Measurements from ENCODE around the gene UGT1A3. TPM values are rescaled to one million over a fixed set of nuclear protein-coding genes. Genes with fewer than 3 reads are reported as not detected.

Gene UGT1A3
- total RNA-seq, 4 donors from 2014 or later, result 0.67 to 1.0 TPM; not detected in 2

DNA sequence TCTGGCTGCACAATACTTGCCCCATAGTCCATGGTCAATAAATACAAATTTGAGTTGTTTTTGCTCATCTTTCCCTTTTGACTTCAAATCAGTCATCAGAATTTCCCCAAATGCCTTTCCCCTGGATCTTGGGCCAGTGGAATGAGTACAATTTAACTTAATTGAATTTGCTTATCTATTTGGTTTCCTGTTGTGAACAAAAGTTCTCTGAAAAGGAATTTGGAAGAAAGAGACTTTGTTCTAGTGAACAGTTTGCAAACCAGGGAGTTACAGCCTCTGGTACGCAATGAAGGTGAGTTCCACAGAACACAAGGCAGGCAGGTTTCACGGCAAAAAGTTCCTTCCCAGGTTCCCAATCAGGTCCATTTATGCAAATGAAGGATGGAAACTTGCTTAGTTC, 30.0 kb downstream of the UGT1A3 start:
- Histone ChIP-seq H3K9me3 (no peaks in the 10 kb centered on the region), H3K27ac (no peak overlapping the region), H3K4me3 (replicated peaks in 1 of 3) (no peak overlapping the region), H3K36me3 (no peaks in the 10 kb centered on the region), H3K27me3 (no peaks in the 10 kb centered on the region), H3K4me1 (no peaks in the 10 kb centered on the region)
- no peak for DNase-seq
- 92 to 95% methylated on average over 2 of the region's 2 CpGs for WGBS, 2 donors
- TF ChIP-seq, protein P1, sequence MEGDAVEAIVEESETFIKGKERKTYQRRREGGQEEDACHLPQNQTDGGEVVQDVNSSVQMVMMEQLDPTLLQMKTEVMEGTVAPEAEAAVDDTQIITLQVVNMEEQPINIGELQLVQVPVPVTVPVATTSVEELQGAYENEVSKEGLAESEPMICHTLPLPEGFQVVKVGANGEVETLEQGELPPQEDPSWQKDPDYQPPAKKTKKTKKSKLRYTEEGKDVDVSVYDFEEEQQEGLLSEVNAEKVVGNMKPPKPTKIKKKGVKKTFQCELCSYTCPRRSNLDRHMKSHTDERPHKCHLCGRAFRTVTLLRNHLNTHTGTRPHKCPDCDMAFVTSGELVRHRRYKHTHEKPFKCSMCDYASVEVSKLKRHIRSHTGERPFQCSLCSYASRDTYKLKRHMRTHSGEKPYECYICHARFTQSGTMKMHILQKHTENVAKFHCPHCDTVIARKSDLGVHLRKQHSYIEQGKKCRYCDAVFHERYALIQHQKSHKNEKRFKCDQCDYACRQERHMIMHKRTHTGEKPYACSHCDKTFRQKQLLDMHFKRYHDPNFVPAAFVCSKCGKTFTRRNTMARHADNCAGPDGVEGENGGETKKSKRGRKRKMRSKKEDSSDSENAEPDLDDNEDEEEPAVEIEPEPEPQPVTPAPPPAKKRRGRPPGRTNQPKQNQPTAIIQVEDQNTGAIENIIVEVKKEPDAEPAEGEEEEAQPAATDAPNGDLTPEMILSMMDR (IDR thresholded peaks at IDR 0.05), result no peak
- TF ChIP-seq POLR2A (IDR thresholded peaks at IDR 0.05), result no peak
- intact Hi-C loops (cut with DNase I), result no loop called here

DNA sequence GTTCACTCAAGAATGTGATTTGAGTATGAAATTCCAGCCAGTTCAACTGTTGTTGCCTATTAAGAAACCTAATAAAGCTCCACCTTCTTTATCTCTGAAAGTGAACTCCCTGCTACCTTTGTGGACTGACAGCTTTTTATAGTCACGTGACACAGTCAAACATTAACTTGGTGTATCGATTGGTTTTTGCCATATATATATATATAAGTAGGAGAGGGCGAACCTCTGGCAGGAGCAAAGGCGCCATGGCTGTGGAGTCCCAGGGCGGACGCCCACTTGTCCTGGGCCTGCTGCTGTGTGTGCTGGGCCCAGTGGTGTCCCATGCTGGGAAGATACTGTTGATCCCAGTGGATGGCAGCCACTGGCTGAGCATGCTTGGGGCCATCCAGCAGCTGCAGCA, 31.2 kb downstream of the UGT1A3 start, which contains the start of gene UGT1A1:
TSS of gene UGT1A1 (plus strand) at position 228 of the 400 bp plus-strand sequence. CDS start at position 246, 18 bp downstream.
- 92 to 97% methylated on average over 6 of the region's 6 CpGs for WGBS, 2 donors
- Histone ChIP-seq H3K27me3 (no peaks in the 10 kb centered on the region), H3K4me3 (replicated peaks in 1 of 3) (no peak within 1 kb of the TSS), H3K9me3 (no peaks in the 10 kb centered on the region), H3K27ac (no peak within 1 kb of the TSS), H3K36me3 (no peaks in the 10 kb centered on the region), H3K4me1 (no peaks in the 10 kb centered on the region)
- DNase-seq, result no peak
- TF ChIP-seq, protein P1 (IDR thresholded peaks at IDR 0.05), result no peak
- no peak for TF ChIP-seq POLR2A (IDR thresholded peaks at IDR 0.05)
- intact Hi-C loops (cut with DNase I), result no loop called here

DNA sequence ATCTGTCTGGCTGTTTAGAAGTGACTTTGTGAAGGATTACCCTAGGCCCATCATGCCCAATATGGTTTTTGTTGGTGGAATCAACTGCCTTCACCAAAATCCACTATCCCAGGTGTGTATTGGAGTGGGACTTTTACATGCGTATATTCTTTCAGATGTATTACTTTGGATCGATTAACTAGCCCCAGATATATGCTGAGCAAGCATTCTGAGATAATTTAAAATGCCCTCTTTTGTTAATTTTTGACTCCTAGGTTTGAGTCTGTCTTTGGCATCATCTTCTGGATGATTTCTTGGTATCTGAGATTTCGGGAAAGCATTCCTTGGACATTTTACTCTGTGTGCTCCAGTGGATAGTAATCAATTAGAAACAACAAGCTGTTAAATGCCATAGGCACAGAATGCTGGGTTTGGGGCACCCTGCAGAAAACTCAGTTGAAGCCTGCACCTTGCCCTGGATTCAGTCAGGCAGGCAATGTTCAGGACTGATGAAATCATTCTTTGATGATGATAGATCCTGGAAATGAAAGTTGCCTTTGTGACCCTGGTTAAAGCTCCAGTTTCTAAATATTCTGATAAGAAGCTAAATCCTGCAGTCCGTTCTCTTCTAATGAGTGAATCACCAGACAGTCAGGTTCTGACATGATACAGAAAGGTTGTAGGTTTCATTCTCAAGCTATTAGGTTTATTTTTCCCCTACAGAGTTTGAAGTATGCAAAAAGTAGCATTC, 32.4 kb downstream of the UGT1A3 start:
- Histone ChIP-seq H3K4me1 (no peaks in the 10 kb centered on the region), H3K9me3 (no peaks in the 10 kb centered on the region), H3K4me3 (replicated peaks in 1 of 3) (no peak overlapping the region), H3K36me3 (no peaks in the 10 kb centered on the region), H3K27me3 (no peaks in the 10 kb centered on the region), H3K27ac (no peak overlapping the region)
- TF ChIP-seq, protein P1 (IDR thresholded peaks at IDR 0.05), result no peak
- TF ChIP-seq POLR2A (IDR thresholded peaks at IDR 0.05), result no peak
- intact Hi-C loops (cut with DNase I), result no loop called here
- 90 to 96% methylated on average over 4 of the region's 4 CpGs for WGBS, 2 donors
- no peak for DNase-seq

DNA sequence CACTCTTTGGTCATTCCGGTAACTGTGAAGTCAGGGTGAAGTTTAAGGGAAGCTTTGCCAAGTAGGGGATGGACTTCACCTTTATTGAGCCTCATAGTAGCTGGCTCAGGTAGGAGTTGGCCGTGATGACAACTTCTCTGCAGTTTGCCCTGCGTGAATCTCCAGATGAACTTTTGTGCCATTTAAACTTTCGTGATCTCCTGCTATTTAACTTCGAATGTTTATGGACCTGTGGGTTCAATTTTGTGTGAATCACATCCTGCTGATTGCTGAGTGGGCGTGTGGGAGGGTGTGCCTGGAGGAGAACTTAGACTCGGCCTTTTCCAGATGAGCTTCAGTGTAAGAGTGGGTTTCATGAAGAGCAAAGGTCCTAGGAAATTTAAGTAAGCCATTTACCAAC, 35.4 kb downstream of the UGT1A3 start:
- TF ChIP-seq, protein P1 (IDR thresholded peaks at IDR 0.05), result no peak
- TF ChIP-seq POLR2A (IDR thresholded peaks at IDR 0.05), result no peak
- Histone ChIP-seq H3K9me3 (no peaks in the 10 kb centered on the region), H3K27ac (no peak overlapping the region), H3K4me1 (no peaks in the 10 kb centered on the region), H3K36me3 (no peaks in the 10 kb centered on the region), H3K4me3 (replicated peaks in 1 of 3) (no peak overlapping the region), H3K27me3 (no peaks in the 10 kb centered on the region)
- no peak for DNase-seq
- WGBS, 2 donors, result 80 to 88% methylated on average over 7 of the region's 7 CpGs
- intact Hi-C loops (cut with DNase I), result no loop called here

DNA sequence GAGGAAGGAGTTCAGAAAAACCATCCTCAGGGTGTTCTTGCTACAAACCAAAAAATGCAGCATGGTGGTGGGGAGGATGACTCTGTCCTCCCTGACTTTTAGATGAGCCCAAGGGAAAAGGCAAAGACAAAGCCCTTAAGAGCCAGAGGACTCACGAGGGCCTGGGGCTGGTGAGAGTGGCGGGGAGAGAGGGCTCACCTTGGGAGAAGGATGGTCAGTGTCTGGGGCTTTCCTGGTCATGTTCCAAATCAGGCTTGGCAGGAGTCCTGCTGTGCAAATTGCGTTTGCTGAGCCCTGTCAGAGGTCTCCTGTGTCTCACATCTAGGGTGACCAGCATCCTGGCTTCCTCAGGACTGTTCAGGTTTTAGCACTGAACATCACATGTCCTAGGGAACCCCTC, 35.9 kb downstream of the UGT1A3 start:
- H3K36me3 ChIP-seq, result no peaks in the 10 kb centered on the region
- H3K27ac ChIP-seq, result no peak overlapping the region
- TF ChIP-seq, protein P1 (IDR thresholded peaks at IDR 0.05), result no peak
- no peak for TF ChIP-seq POLR2A (IDR thresholded peaks at IDR 0.05)
- no peaks in the 10 kb centered on the region for H3K4me1 ChIP-seq
- WGBS, 2 donors, result 44 to 46% methylated on average over 3 of the region's 3 CpGs
- H3K27me3 ChIP-seq, result no peaks in the 10 kb centered on the region
- intact Hi-C loops (cut with DNase I), result no loop called here
- DNase-seq, result no peak
- H3K9me3 ChIP-seq, result no peaks in the 10 kb centered on the region
- H3K4me3 ChIP-seq (replicated peaks in 1 of 3), result no peak overlapping the region

All from thyroid gland (tissue), 4 donors.